Trophoblast cell (in vitro differentiated cells and primary cell): ENCODE data around the gene EFNA5.

Source experiments
- DNase-seq, 2 donors: peaks; one replicate each; pipeline ENCODE4 v3.0.0-alpha.2; 2016
- H2AFZ ChIP-seq: 2 replicates; pipeline ENCODE4 v1.6.1; 2013; ENCODE audit warnings: low read length, moderate library complexity, mild to moderate bottlenecking; ENCODE audit not compliant: insufficient read depth, poor library complexity
- H2AK5ac ChIP-seq: 2 replicates; pipeline ENCODE4 v1.6.1; 2013; ENCODE audit warnings: mild to moderate bottlenecking, low read length
- H2BK120ac ChIP-seq: 2 replicates; pipeline ENCODE4 v1.6.1; 2013; ENCODE audit warnings: low read length, mild to moderate bottlenecking, moderate library complexity; ENCODE audit not compliant: insufficient read depth, poor library complexity
- H2BK12ac ChIP-seq: 2 replicates; pipeline ENCODE4 v1.6.1; 2013; ENCODE audit warnings: mild to moderate bottlenecking, low read length, moderate library complexity
- H2BK5ac ChIP-seq: 2 replicates; pipeline ENCODE4 v1.6.1; 2013; ENCODE audit warnings: low read length, low read depth, moderate library complexity, mild to moderate bottlenecking; ENCODE audit not compliant: poor library complexity
- H3K14ac ChIP-seq: 2 replicates; pipeline ENCODE4 v1.6.1; 2013; ENCODE audit warnings: mild to moderate bottlenecking, low read length
- H3K18ac ChIP-seq: 2 replicates; pipeline ENCODE4 v1.6.1; 2013; ENCODE audit warnings: mild to moderate bottlenecking, low read length
- H3K23ac ChIP-seq: 2 replicates; pipeline ENCODE4 v1.6.1; 2013; ENCODE audit warnings: low read length
- H3K27ac ChIP-seq: 2 replicates; pipeline ENCODE4 v1.5.1; 2013; ENCODE audit warnings: low read depth, mild to moderate bottlenecking, inconsistent platforms, low read length, moderate library complexity
- H3K27me3 ChIP-seq: 2 replicates; pipeline ENCODE4 v1.6.1; 2013; ENCODE audit warnings: inconsistent platforms, mild to moderate bottlenecking, low read length, moderate library complexity; ENCODE audit not compliant: insufficient read depth
- H3K36me3 ChIP-seq, 2 experiments: 1 replicate in 1 of 2; 2 replicates in 1 of 2; pipeline ENCODE4 v1.6.1; 2013; ENCODE audit warnings: low read length in 2 of 2, mild to moderate bottlenecking in 2 of 2, moderate library complexity in 1 of 2; ENCODE audit not compliant: insufficient read depth in 2 of 2, control insufficient read depth in 1 of 2
- H3K4ac ChIP-seq: 2 replicates; pipeline ENCODE4 v1.6.1; 2013; ENCODE audit warnings: low read depth, mild to moderate bottlenecking, low read length, moderate library complexity
- H3K4me1 ChIP-seq, 2 experiments: 1 replicate in 1 of 2; 2 replicates in 1 of 2; pipeline ENCODE4 v1.6.1; 2013; ENCODE audit warnings: low read length in 2 of 2, mild to moderate bottlenecking in 2 of 2, moderate library complexity in 1 of 2; ENCODE audit not compliant: insufficient read depth in 2 of 2, control insufficient read depth in 1 of 2
- H3K4me2 ChIP-seq: 2 replicates; pipeline ENCODE4 v1.6.1; 2013; ENCODE audit warnings: inconsistent platforms, mild to moderate bottlenecking, low read length, moderate library complexity
- H3K4me3 ChIP-seq: 2 replicates; pipeline ENCODE4 v1.5.1; 2013; ENCODE audit warnings: mild to moderate bottlenecking, low read depth, low read length, inconsistent platforms
- H3K79me1 ChIP-seq: one replicate; pipeline ENCODE4 v1.6.1; 2013; ENCODE audit warnings: low read length
- H3K79me2 ChIP-seq: 2 replicates; pipeline ENCODE4 v1.6.1; 2013; ENCODE audit warnings: low read length, mild to moderate bottlenecking; ENCODE audit not compliant: control insufficient read depth, insufficient read depth, poor library complexity
- H3K9ac ChIP-seq: 2 replicates; pipeline ENCODE4 v1.6.1; 2013; ENCODE audit warnings: mild to moderate bottlenecking, low read length
- H3K9me3 ChIP-seq: 2 replicates; pipeline ENCODE4 v1.6.1; 2013; ENCODE audit warnings: low read depth, mild to moderate bottlenecking, control low read depth, inconsistent platforms, low read length; ENCODE audit not compliant: insufficient read depth
- H4K12ac ChIP-seq: 2 replicates; pipeline ENCODE4 v1.6.1; 2013; ENCODE audit warnings: low read depth, mild to moderate bottlenecking, low read length, moderate library complexity
- H4K8ac ChIP-seq: 2 replicates; pipeline ENCODE4 v1.6.1; 2013; ENCODE audit warnings: low read depth, mild to moderate bottlenecking, low read length, moderate library complexity
- H4K91ac ChIP-seq: one replicate; pipeline ENCODE4 v1.6.1; 2013; ENCODE audit warnings: low read depth, mild to moderate bottlenecking, low read length, moderate library complexity
- WGBS: extraction: QIAGEN DNeasy Blood & Tissue Kit; methylation state at CpG from one replicate; pipeline ENCODE4 v1.1.7; 2013; ENCODE audit warnings: missing lambda C conversion rate; ENCODE audit not compliant: insufficient read length, insufficient coverage; ENCODE audit errors: extremely low coverage; 5-methylcytosine and 5-hydroxymethylcytosine counted together

EFNA5 gene

GRCh38 chr5:107580889-107581820 is 89.6 kb downstream of the EFNA5 start:
- H3K79me1 ChIP-seq = no peaks in the 10 kb centered on the region
- no peak overlapping the region for H3K18ac ChIP-seq
- H3K9me3 ChIP-seq = no peaks in the 10 kb centered on the region
- no peak overlapping the region for H3K23ac ChIP-seq
- no CpG with 5 or more reads among the region's 8 CpGs for WGBS
- H3K79me2 ChIP-seq = no peaks in the 10 kb centered on the region
- no peak overlapping the region for H3K27ac ChIP-seq
- no peak overlapping the region for H2BK12ac ChIP-seq
- H3K4me1 ChIP-seq = peaks cover 3 to 8% of the 10 kb centered on the region in 2 experiments
- H3K14ac ChIP-seq = no peak overlapping the region
- no peak overlapping the region for H2BK5ac ChIP-seq
- no peaks in the 10 kb centered on the region for H3K36me3 ChIP-seq
- no peak overlapping the region for H2AK5ac ChIP-seq
- H2BK120ac ChIP-seq = no peak overlapping the region
- no peak overlapping the region for H3K4me3 ChIP-seq
- H3K4ac ChIP-seq = no peak overlapping the region
- DNase-seq = peak in 1 of 2 donors; percentile 14
- no peak overlapping the region for H4K91ac ChIP-seq
- H4K12ac ChIP-seq = no peak overlapping the region
- H4K8ac ChIP-seq = no peak overlapping the region
- H3K27me3 ChIP-seq = no peaks in the 10 kb centered on the region
- no peak overlapping the region for H3K4me2 ChIP-seq
- H3K9ac ChIP-seq = no peak overlapping the region
- H2AFZ ChIP-seq = no peak overlapping the region

- no CpG with 5 or more reads among the region's 4 CpGs for WGBS
- Histone ChIP-seq H3K9ac (no peak overlapping the region), H3K27me3 (no peaks in the 10 kb centered on the region), H3K27ac (no peak overlapping the region), H3K18ac (no peak overlapping the region), H4K12ac (no peak overlapping the region), H3K4me2 (no peak overlapping the region), H3K79me2 (no peaks in the 10 kb centered on the region), H2BK120ac (no peak overlapping the region), H4K8ac (no peak overlapping the region), H2AFZ (no peak overlapping the region), H3K4ac (no peak overlapping the region), H2BK12ac (no peak overlapping the region), H2AK5ac (no peak overlapping the region), H4K91ac (no peak overlapping the region), H3K4me3 (no peak overlapping the region), H3K4me1 (peaks cover 3 to 8% of the 10 kb centered on the region in 2 experiments), H3K14ac (no peak overlapping the region), H2BK5ac (no peak overlapping the region), H3K79me1 (no peaks in the 10 kb centered on the region), H3K23ac (no peak overlapping the region), H3K9me3 (no peaks in the 10 kb centered on the region), H3K36me3 (no peaks in the 10 kb centered on the region)
- DNase-seq = peak in 1 of 2 donors; percentile 76
Observed at GRCh38 chr5:107578051-107578635, 92.6 kb downstream of the EFNA5 start.

GRCh38 chr5:107577394-107577950 is 93.3 kb downstream of the EFNA5 start:
- H4K12ac ChIP-seq = no peak overlapping the region
- no peak overlapping the region for H2BK12ac ChIP-seq
- H3K4me1 ChIP-seq = peaks cover 3 to 13% of the 10 kb centered on the region in 2 experiments
- no peak overlapping the region for H3K23ac ChIP-seq
- H4K91ac ChIP-seq = no peak overlapping the region
- H4K8ac ChIP-seq = no peak overlapping the region
- H2AFZ ChIP-seq = no peak overlapping the region
- H3K27ac ChIP-seq = no peak overlapping the region
- H3K9ac ChIP-seq = no peak overlapping the region
- no peak overlapping the region for H2BK120ac ChIP-seq
- H3K36me3 ChIP-seq = no peaks in the 10 kb centered on the region
- H2AK5ac ChIP-seq = no peak overlapping the region
- no peaks in the 10 kb centered on the region for H3K79me1 ChIP-seq
- H3K4me3 ChIP-seq = no peak overlapping the region
- H3K4me2 ChIP-seq = peak overlapping the region; percentile 4
- H3K79me2 ChIP-seq = no peaks in the 10 kb centered on the region
- DNase-seq = no peak
- H3K14ac ChIP-seq = no peak overlapping the region
- no peaks in the 10 kb centered on the region for H3K9me3 ChIP-seq
- H3K4ac ChIP-seq = no peak overlapping the region
- H3K18ac ChIP-seq = no peak overlapping the region
- no CpG with 5 or more reads among the region's 8 CpGs for WGBS
- no peaks in the 10 kb centered on the region for H3K27me3 ChIP-seq
- no peak overlapping the region for H2BK5ac ChIP-seq

GRCh38 chr5:107576736-107577393 is 93.9 kb downstream of the EFNA5 start:
- no peak overlapping the region for H4K8ac ChIP-seq
- no peak overlapping the region for H2AFZ ChIP-seq
- no peaks in the 10 kb centered on the region for H3K79me2 ChIP-seq
- H3K18ac ChIP-seq = no peak overlapping the region
- H3K36me3 ChIP-seq = no peaks in the 10 kb centered on the region
- peak overlapping the region; percentile 4 for H3K4me2 ChIP-seq
- no peak overlapping the region for H3K9ac ChIP-seq
- H3K23ac ChIP-seq = no peak overlapping the region
- no peaks in the 10 kb centered on the region for H3K27me3 ChIP-seq
- no peak overlapping the region for H2BK120ac ChIP-seq
- H3K4me1 ChIP-seq = peaks cover 3 to 13% of the 10 kb centered on the region in 2 experiments
- no peak overlapping the region for H3K4me3 ChIP-seq
- H3K14ac ChIP-seq = no peak overlapping the region
- peak; percentile 86 to 96 for DNase-seq
- H4K12ac ChIP-seq = no peak overlapping the region
- H4K91ac ChIP-seq = no peak overlapping the region
- no peak overlapping the region for H2BK12ac ChIP-seq
- no peak overlapping the region for H2AK5ac ChIP-seq
- H2BK5ac ChIP-seq = no peak overlapping the region
- no CpG with 5 or more reads among the region's 3 CpGs for WGBS
- no peaks in the 10 kb centered on the region for H3K79me1 ChIP-seq
- H3K4ac ChIP-seq = no peak overlapping the region
- H3K27ac ChIP-seq = no peak overlapping the region
- H3K9me3 ChIP-seq = no peaks in the 10 kb centered on the region
